Measurements from ENCODE around the gene MAP2K1. TPM values are rescaled to one million over a fixed set of nuclear protein-coding genes. Genes with fewer than 3 reads are reported as not detected.

Gene MAP2K1
- polyA plus RNA-seq, 2 donors, result 34.5 to 68.1 TPM

GRCh38 chr15:66505430-66505811, 118.7 kb downstream of the MAP2K1 start:
- Histone ChIP-seq H3K36me3 (ENCODE audit: control insufficient read depth in 2 of 2, insufficient read depth in 2 of 2, low read length in 1 of 2) (peaks cover 7 to 8% of the 10 kb centered on the region in 2 donors), H3K4me1 (ENCODE audit: control insufficient read depth in 2 of 2, insufficient read depth in 2 of 2, low read length in 1 of 2) (no peaks in the 10 kb centered on the region), H3K27me3 (ENCODE audit: control insufficient read depth in 1 of 2, insufficient read depth in 2 of 2, low read length in 2 of 2) (no peaks in the 10 kb centered on the region), H3K9me3 (ENCODE audit: control insufficient read depth in 2 of 2, insufficient read depth in 1 of 2, low read depth in 1 of 2, low read length in 1 of 2) (no peaks in the 10 kb centered on the region), H3K27ac (ENCODE audit: low read depth in 2 of 2, low read length in 1 of 2) (peak overlapping the region; percentile 89 to 99), H3K4me3 (ENCODE audit: low read depth in 1 of 2, low read length in 2 of 2) (peak overlapping the region; percentile 94 to 98)
- 0 to 1% methylated on average over 13 of the region's 13 CpGs for WGBS, 2 donors

DNA sequence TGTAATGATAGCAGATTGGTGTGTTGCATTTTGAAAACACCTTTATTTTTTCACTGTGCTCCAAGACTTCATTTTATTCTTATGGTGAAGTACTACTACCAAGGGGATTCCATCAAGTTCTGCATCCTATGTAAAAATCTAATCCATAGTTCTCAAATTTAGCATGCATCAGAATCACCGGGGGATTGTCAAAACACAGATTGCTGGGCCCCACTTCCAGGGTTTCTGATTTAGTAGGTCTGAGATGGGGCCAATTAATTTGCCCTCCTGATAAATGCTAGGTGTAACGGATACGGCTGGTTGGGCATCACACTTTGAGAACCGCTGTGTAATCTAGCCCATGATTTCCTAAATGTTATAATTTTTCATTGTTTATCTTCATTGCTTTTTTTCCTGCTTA, 119.1 kb downstream of the MAP2K1 start:
- Histone ChIP-seq H3K4me3 (ENCODE audit: low read depth in 1 of 2, low read length in 2 of 2) (peak overlapping the region in 1 of 2 donors; percentile 98), H3K36me3 (ENCODE audit: control insufficient read depth in 2 of 2, insufficient read depth in 2 of 2, low read length in 1 of 2) (peaks cover 5 to 8% of the 10 kb centered on the region in 2 donors), H3K4me1 (ENCODE audit: control insufficient read depth in 2 of 2, insufficient read depth in 2 of 2, low read length in 1 of 2) (no peaks in the 10 kb centered on the region), H3K27ac (ENCODE audit: low read depth in 2 of 2, low read length in 1 of 2) (no peak overlapping the region), H3K9me3 (ENCODE audit: control insufficient read depth in 2 of 2, insufficient read depth in 1 of 2, low read depth in 1 of 2, low read length in 1 of 2) (no peaks in the 10 kb centered on the region), H3K27me3 (ENCODE audit: control insufficient read depth in 1 of 2, insufficient read depth in 2 of 2, low read length in 2 of 2) (no peaks in the 10 kb centered on the region)
- 29 to 32% methylated on average over 4 of the region's 4 CpGs for WGBS, 2 donors

DNA sequence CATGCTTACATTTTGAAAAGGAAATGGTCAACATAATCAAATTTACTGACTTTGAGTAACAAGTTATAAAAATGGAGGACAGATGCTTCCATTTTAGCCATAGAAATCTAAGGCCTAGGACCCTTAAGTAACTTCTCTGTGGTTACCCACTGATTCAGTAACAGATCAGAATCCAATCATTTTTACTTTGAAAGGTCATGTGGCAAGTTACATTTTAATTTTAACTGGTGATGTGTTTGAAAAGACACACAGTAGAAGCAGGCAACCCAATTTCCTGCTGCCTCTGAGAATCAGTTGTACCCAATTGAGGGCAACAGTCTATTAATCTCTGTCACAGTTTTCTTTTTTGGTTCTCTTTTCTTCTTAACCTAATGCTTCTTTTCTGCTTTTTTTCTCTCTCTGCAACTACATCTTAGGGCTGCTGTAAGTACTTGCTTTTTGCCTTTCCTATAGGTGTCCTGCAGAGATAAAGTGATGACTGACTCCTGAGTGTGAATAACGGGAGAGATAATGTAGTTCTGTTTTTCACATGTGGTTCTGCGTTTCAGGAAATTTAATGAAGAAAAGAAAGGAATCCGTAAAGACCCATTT, 121.7 kb downstream of the MAP2K1 start:
- WGBS, 2 donors, result 91 to 92% methylated on average over 3 of the region's 3 CpGs
- Histone ChIP-seq H3K4me3 (ENCODE audit: low read depth in 1 of 2, low read length in 2 of 2) (no peak overlapping the region), H3K9me3 (ENCODE audit: control insufficient read depth in 2 of 2, insufficient read depth in 1 of 2, low read depth in 1 of 2, low read length in 1 of 2) (no peaks in the 10 kb centered on the region), H3K27me3 (ENCODE audit: control insufficient read depth in 1 of 2, insufficient read depth in 2 of 2, low read length in 2 of 2) (no peaks in the 10 kb centered on the region), H3K36me3 (ENCODE audit: control insufficient read depth in 2 of 2, insufficient read depth in 2 of 2, low read length in 1 of 2) (no peaks in the 10 kb centered on the region), H3K27ac (ENCODE audit: low read depth in 2 of 2, low read length in 1 of 2) (no peak overlapping the region), H3K4me1 (ENCODE audit: control insufficient read depth in 2 of 2, insufficient read depth in 2 of 2, low read length in 1 of 2) (no peaks in the 10 kb centered on the region)

DNA sequence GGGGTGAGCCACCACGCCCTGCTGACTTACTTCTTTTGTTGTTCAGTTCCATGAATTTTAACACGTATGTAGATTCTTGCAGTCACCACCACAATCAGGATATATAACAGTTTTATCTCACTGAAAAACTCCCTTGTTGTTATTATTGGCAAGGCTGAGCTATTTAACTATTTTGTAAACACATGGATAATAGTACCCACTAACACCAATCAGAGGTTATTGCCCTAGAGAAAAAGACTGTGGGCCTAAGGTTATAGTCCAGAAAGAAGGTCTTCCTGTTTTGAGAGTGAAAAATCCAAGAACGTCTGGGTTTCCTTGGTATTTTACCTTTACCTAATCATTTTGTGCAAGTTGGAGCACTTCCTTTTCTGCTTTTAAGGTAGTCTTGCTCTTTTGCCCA, 127.9 kb downstream of the MAP2K1 start:
- 81 to 88% methylated on average over 3 of the region's 3 CpGs for WGBS, 2 donors
- Histone ChIP-seq H3K27me3 (ENCODE audit: control insufficient read depth in 1 of 2, insufficient read depth in 2 of 2, low read length in 2 of 2) (no peaks in the 10 kb centered on the region), H3K36me3 (ENCODE audit: control insufficient read depth in 2 of 2, insufficient read depth in 2 of 2, low read length in 1 of 2) (no peaks in the 10 kb centered on the region), H3K9me3 (ENCODE audit: control insufficient read depth in 2 of 2, insufficient read depth in 1 of 2, low read depth in 1 of 2, low read length in 1 of 2) (no peaks in the 10 kb centered on the region), H3K27ac (ENCODE audit: low read depth in 2 of 2, low read length in 1 of 2) (no peak overlapping the region), H3K4me1 (ENCODE audit: control insufficient read depth in 2 of 2, insufficient read depth in 2 of 2, low read length in 1 of 2) (no peaks in the 10 kb centered on the region), H3K4me3 (ENCODE audit: low read depth in 1 of 2, low read length in 2 of 2) (no peak overlapping the region)

DNA sequence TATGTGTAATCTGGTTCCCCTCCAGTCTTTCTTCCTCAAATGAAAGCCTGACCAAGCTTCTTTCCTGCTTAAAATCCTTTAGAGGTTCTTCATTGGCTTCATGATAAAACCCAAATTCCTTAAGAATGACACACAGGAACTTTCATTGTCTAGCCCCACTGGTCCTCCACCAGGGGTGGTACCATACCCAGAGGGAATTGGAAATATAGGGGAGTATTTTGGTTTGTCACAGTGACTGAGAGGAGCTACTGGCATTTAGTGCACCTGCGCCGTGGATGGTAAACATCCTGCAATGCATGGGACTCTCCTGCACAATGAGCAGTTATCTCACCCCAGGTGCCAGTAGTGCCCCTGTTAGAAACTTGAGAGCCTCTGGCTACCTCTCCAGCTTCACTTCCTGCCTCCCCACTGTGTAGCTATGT, 129.2 kb downstream of the MAP2K1 start:
- H3K4me3 ChIP-seq (ENCODE audit: low read depth in 1 of 2, low read length in 2 of 2), result no peak overlapping the region
- no peaks in the 10 kb centered on the region for H3K9me3 ChIP-seq (ENCODE audit: control insufficient read depth in 2 of 2, insufficient read depth in 1 of 2, low read depth in 1 of 2, low read length in 1 of 2)
- WGBS, 2 donors, result 96 to 100% methylated on average over 2 of the region's 2 CpGs
- no peaks in the 10 kb centered on the region for H3K4me1 ChIP-seq (ENCODE audit: control insufficient read depth in 2 of 2, insufficient read depth in 2 of 2, low read length in 1 of 2)
- H3K27ac ChIP-seq (ENCODE audit: low read depth in 2 of 2, low read length in 1 of 2), result no peak overlapping the region
- peaks cover 0 to 1% of the 10 kb centered on the region in 2 donors for H3K36me3 ChIP-seq (ENCODE audit: control insufficient read depth in 2 of 2, insufficient read depth in 2 of 2, low read length in 1 of 2)
- H3K27me3 ChIP-seq (ENCODE audit: control insufficient read depth in 1 of 2, insufficient read depth in 2 of 2, low read length in 2 of 2), result no peaks in the 10 kb centered on the region

- H3K4me1 ChIP-seq (ENCODE audit: control insufficient read depth in 2 of 2, insufficient read depth in 2 of 2, low read length in 1 of 2), result no peaks in the 10 kb centered on the region
- no peaks in the 10 kb centered on the region for H3K9me3 ChIP-seq (ENCODE audit: control insufficient read depth in 2 of 2, insufficient read depth in 1 of 2, low read depth in 1 of 2, low read length in 1 of 2)
- H3K27me3 ChIP-seq (ENCODE audit: control insufficient read depth in 1 of 2, insufficient read depth in 2 of 2, low read length in 2 of 2), result no peaks in the 10 kb centered on the region
- H3K4me3 ChIP-seq (ENCODE audit: low read depth in 1 of 2, low read length in 2 of 2), result no peak overlapping the region
- 79 to 80% methylated on average over 3 of the region's 3 CpGs for WGBS, 2 donors
- peaks cover 0 to 4% of the 10 kb centered on the region in 2 donors for H3K36me3 ChIP-seq (ENCODE audit: control insufficient read depth in 2 of 2, insufficient read depth in 2 of 2, low read length in 1 of 2)
- H3K27ac ChIP-seq (ENCODE audit: low read depth in 2 of 2, low read length in 1 of 2), result no peak overlapping the region
These were observed 137.2 kb downstream of the MAP2K1 start for GRCh38 chr15:66523926-66524325.

GRCh38 chr15:66524838-66525237, 138.1 kb downstream of the MAP2K1 start:
- 85 to 92% methylated on average over 4 of the region's 4 CpGs for WGBS, 2 donors
- Histone ChIP-seq H3K27ac (ENCODE audit: low read depth in 2 of 2, low read length in 1 of 2) (no peak overlapping the region), H3K36me3 (ENCODE audit: control insufficient read depth in 2 of 2, insufficient read depth in 2 of 2, low read length in 1 of 2) (peaks cover 0 to 4% of the 10 kb centered on the region in 2 donors), H3K9me3 (ENCODE audit: control insufficient read depth in 2 of 2, insufficient read depth in 1 of 2, low read depth in 1 of 2, low read length in 1 of 2) (no peaks in the 10 kb centered on the region), H3K27me3 (ENCODE audit: control insufficient read depth in 1 of 2, insufficient read depth in 2 of 2, low read length in 2 of 2) (no peaks in the 10 kb centered on the region), H3K4me3 (ENCODE audit: low read depth in 1 of 2, low read length in 2 of 2) (no peak overlapping the region), H3K4me1 (ENCODE audit: control insufficient read depth in 2 of 2, insufficient read depth in 2 of 2, low read length in 1 of 2) (no peaks in the 10 kb centered on the region)

DNA sequence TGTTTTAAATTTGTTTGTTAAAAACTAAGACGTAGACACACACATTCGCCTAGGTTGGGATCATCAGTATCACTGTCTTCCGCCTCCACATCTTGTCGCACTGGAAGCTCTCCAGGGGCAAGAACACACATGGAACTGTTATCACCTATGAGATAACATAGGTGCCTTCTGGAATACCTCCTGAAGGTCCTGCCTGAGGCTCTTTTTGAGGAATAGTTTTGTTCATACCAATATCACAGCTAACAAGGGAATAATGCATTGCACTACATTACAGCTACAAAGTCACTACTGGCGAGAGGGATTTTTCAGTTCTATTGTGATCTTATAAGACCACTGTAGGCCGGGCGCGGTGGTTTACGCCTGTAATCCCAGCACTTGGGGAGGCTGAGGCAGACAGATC, 148.3 kb downstream of the MAP2K1 start:
- Histone ChIP-seq H3K27me3 (ENCODE audit: control insufficient read depth in 1 of 2, insufficient read depth in 2 of 2, low read length in 2 of 2) (no peaks in the 10 kb centered on the region), H3K9me3 (ENCODE audit: control insufficient read depth in 2 of 2, insufficient read depth in 1 of 2, low read depth in 1 of 2, low read length in 1 of 2) (no peaks in the 10 kb centered on the region), H3K4me3 (ENCODE audit: low read depth in 1 of 2, low read length in 2 of 2) (no peak overlapping the region), H3K4me1 (ENCODE audit: control insufficient read depth in 2 of 2, insufficient read depth in 2 of 2, low read length in 1 of 2) (no peaks in the 10 kb centered on the region), H3K27ac (ENCODE audit: low read depth in 2 of 2, low read length in 1 of 2) (no peak overlapping the region), H3K36me3 (ENCODE audit: control insufficient read depth in 2 of 2, insufficient read depth in 2 of 2, low read length in 1 of 2) (no peaks in the 10 kb centered on the region)
- 90 to 93% methylated on average over 9 of the region's 9 CpGs for WGBS, 2 donors

Other genes starting within 250 kb of the MAP2K1 start
- gene MEGF11, start 133.2 kb upstream of the MAP2K1 start, polyA plus RNA-seq, result not detected
- gene DIS3L, start 93.3 kb upstream of the MAP2K1 start, polyA plus RNA-seq, result 1 to 10 TPM; 7.1 to 9.4 TPM
- 1 to 10 TPM; 6.3 to 7.7 TPM for gene TIPIN, start 30.2 kb upstream of the MAP2K1 start, polyA plus RNA-seq
- 10 to 100 TPM; 18.5 to 25.1 TPM for gene SNAPC5, start 110.8 kb downstream of the MAP2K1 start, polyA plus RNA-seq
- 1,000 to 10,000 TPM; 2,290 to 3,299 TPM for gene RPL4, start 117.9 kb downstream of the MAP2K1 start, polyA plus RNA-seq
- 1 to 10 TPM; 4.5 to 7.9 TPM for gene ZWILCH, start 118.4 kb downstream of the MAP2K1 start, polyA plus RNA-seq
- not detected for gene LCTL, start 179.1 kb downstream of the MAP2K1 start, polyA plus RNA-seq

Measured in esophagus (tissue), 2 donors.